NCI-H510A treated with DMSO at 0.1 percent for 48 hours (cell line): ENCODE results near the gene EXTL1.
"Not testable (repeated sequence)": the region's sequence is repeated elsewhere in the genome, so short reads cannot be mapped to it uniquely, and the experiment has no call there.

Source experiments
- DNase-seq: peaks from one replicate; lab custom pipeline; 2025; lab: John Stamatoyannopoulos, UW

Gene EXTL1

GRCh38 chr1:26021647-26022403 lies at the start of gene EXTL1:
TSS of gene EXTL1 (plus strand) at chr1:26021775. CDS start at chr1:26022647, 872 bp downstream.
- DNase-seq = peak; percentile 11

- no peak for DNase-seq
Measured at GRCh38 chr1:25971811-25972180, 49.8 kb upstream of the EXTL1 start.

- DNase-seq = no peak
Measured at GRCh38 chr1:25973610-25974321, 47.8 kb upstream of the EXTL1 start.

GRCh38 chr1:25977801-25978200 lies 43.8 kb upstream of the EXTL1 start:
- no peak for DNase-seq

GRCh38 chr1:25978403-25978802 lies 43.2 kb upstream of the EXTL1 start:
- DNase-seq = no peak

GRCh38 chr1:25979210-25979609 lies 42.4 kb upstream of the EXTL1 start:
- no peak for DNase-seq

- no peak for DNase-seq
Measured at GRCh38 chr1:25985171-25985570, 36.4 kb upstream of the EXTL1 start.

GRCh38 chr1:25985670-25986069 lies 35.9 kb upstream of the EXTL1 start:
- no peak for DNase-seq

GRCh38 chr1:25986773-25987172 lies 34.8 kb upstream of the EXTL1 start:
- not testable (repeated sequence) for DNase-seq

- DNase-seq = no peak
Measured at GRCh38 chr1:25987951-25988350, 33.6 kb upstream of the EXTL1 start.

GRCh38 chr1:25989440-25990234 lies 31.9 kb upstream of the EXTL1 start:
- no peak for DNase-seq

GRCh38 chr1:25990251-25990650 lies 31.3 kb upstream of the EXTL1 start:
- DNase-seq = no peak

- no peak for DNase-seq
Measured at GRCh38 chr1:25990702-25991395, 30.7 kb upstream of the EXTL1 start.

GRCh38 chr1:25991937-25992688 lies 29.5 kb upstream of the EXTL1 start:
- no peak for DNase-seq

- no peak for DNase-seq
Measured at GRCh38 chr1:25992689-25993171, 28.8 kb upstream of the EXTL1 start.

- DNase-seq = no peak
Measured at GRCh38 chr1:25993197-25993951, 28.2 kb upstream of the EXTL1 start.

GRCh38 chr1:25994402-25995150 lies 27.0 kb upstream of the EXTL1 start:
- DNase-seq = no peak

- DNase-seq = peak; percentile 29
Measured at GRCh38 chr1:25996966-25997827, 24.4 kb upstream of the EXTL1 start.
